ENCODE data around the gene RNPEP.

The RNPEP gene

DNA sequence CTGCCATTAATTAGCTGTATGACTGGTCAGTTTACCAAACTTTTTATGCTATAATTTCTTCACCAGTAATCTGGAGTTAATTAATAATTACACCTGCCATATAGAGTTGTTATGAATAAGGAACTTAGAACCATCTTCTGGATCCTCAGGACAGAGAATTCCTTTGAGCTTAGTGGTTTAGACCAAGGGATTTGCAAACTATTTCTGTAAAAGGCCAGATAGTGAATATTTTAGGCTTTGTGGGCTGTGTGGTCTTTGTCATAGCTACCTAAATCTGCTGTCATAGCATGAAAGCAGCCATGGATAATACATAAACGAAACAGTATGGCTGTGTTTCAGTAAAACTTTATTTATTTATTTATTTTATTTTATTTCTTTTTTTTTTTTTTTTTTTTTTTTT, 18.2 kb upstream of the RNPEP start:
- no peak for DNase-seq

- no peak for DNase-seq
Observed at GRCh38 chr1:201966171-201966570, 16.3 kb upstream of the RNPEP start.

GRCh38 chr1:201968202-201968925, 14.1 kb upstream of the RNPEP start:
- no peak for DNase-seq

- DNase-seq = no peak
Observed at GRCh38 chr1:201970334-201971159, 11.9 kb upstream of the RNPEP start.

DNA sequence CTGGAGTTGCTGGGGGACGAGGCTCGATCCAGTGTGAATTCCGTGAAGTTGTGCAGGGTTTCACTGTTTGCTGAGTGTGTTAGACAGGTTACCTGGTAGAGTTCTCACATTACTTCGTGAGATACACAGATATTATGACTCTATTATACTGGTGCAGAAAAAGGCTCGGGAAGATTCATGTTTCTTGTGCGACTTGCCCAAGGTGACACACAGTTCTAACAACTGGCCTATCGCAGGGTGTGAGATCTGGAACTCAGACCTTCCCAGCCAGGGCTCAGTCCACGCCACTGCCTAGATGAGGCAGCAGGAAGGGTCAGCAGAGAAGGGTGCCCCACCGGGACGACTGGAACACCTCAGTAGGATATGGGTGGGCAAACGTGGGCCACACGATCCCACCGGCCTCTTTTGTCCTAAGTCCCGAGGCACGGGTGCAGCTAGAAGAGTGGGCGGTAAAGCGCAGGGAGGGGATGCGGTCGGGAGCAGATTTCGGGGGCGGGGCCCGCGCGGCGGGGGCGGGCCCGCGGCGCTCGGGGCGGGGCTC, 296 bp upstream of the RNPEP start:
- DNase-seq = peak; percentile 75 to 81

DNA sequence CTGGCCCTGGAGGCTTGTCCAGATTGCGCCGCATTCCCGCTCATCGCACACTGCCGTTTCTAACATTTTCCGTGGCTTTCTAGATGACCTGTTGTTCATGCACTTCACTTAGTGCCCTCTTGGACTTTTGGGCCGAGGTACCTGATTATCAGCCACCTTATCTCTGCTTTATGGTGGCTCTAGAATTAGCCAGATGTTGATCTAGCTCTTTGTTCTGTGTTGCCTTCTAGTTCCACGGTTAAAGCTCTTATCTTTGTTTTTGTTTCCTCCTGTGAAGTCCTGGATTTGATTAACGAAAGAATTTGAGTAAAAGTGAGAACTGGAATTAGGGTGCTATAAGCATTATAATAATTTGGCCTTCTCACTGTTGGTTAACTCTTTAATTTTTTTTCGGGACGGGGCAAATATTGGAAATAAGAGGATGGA, 945 bp downstream of the RNPEP start:
- DNase-seq = no peak

- DNase-seq = no peak
Observed at GRCh38 chr1:201984446-201984845, 2.0 kb downstream of the RNPEP start.

DNA sequence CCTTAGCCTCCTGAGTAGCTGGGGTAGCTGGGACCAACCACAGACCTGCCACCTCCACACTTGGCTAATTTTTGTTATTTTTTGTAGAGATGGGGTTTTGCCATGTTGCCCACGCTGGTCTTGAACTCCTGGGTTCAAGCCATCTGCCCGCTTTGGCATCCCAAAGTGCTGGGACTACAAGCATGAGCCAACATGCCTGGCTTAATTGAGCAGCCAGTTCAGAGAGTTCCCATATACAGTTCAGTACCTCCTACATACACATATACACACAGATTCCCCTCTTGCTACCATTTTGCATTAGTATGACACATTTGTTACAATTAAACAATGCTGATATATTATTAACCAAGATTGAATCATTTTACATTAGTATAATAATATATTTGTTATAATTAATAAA, 2.9 kb downstream of the RNPEP start:
- DNase-seq = no peak

DNA sequence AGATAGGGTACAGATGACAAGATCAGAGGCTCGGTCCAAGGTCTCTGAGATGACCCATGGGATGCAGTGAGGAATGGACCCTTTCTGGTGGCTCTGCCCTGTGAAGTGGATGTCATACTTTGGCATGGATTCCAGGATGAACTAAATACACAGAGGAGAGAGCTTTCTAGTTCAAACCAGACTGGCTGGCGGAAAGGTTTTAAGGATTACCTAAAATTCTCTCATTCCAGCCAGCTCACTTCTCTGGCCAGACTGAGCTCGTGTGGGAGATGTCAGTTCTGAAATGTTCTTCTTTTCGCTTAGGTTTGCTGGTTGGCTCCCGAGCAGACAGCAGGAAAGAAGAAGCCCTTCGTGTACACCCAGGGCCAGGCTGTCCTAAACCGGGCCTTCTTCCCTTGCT, 6.2 kb downstream of the RNPEP start:
- no peak for DNase-seq

- DNase-seq = no peak
Observed at GRCh38 chr1:201989354-201990128, 7.1 kb downstream of the RNPEP start.

DNA sequence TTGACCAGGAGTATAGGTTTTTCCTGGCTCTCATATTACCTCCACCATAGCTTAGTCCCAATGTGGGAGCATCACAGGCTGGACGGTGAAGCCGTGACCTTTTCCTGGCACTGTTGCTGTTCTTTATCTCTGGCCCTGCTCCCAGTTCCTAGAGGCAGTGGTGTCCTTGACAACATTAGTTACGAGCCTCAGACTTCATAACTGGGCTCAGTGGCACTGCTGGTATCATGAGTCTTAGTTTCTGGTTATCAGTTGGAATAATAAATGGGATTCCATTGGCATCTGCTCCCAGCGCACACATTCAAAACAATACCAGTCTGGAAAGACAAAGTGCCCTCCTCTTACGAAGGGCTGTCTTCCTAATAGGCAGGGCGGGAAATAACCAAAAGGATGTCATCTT, 8.0 kb downstream of the RNPEP start:
- DNase-seq = no peak

GRCh38 chr1:201999625-202000238, 17.3 kb downstream of the RNPEP start:
- DNase-seq = peak; percentile 20 to 26

DNA sequence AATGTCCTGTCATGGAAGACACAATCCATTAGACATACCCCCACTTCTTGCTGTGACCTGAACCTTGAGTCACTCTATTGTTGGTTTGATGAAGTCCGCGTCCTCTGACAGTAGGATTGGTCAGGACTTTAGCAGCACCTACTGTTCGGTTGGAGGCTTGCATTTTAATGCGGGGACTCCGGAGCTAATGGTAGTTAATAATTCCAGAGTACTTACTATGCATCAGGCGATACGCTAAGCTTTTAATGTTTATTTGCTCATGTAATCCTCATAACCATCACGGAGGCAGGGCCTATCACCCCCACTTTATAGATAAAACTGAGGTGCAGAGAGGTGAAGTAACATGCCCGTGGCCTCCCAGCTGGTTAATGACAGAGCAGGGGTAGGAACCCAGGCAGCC, 20.1 kb downstream of the RNPEP start:
- no peak for DNase-seq

DNA sequence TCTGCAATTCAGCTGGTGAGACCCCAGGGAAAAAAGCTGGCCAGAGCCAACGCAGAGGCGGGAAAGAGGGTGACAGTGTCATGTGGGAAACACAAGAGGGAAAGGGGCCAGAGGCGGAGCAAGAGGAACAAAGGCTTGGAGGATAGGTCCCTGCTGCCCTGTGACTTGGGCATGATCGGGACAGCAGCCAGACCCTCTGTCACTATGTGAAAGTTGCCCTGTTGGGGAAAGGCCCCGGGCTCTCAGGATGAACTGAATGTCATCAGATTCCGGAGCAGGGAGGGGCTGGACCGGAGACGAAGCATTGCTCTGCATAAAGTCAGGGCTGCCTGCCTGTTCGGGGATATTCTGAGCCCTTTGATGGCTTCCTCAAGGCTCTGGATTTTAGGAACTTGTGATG, 22.3 kb downstream of the RNPEP start:
- no peak for DNase-seq

GRCh38 chr1:202005958-202006357, 23.5 kb downstream of the RNPEP start:
- no peak for DNase-seq

DNA sequence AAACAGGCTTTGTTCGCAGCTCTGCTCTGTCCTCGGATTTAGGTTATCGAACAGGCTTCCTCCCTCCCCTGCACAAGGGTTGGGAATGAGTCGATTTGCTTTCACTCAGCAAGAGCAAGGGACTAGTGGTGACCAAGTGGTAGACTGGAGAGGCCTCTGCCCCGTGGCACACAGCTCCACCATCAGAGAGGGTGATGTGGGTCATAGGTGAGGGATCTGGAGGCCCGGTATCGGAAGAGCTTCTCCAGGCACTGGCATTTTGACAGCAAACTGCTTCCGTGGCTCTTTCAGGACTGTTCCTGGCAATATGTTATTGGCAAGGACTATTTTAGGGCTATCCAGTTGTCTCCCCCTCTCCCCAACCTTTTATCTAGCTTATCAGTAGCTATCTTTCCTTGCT, 24.9 kb downstream of the RNPEP start:
- DNase-seq = no peak

- DNase-seq = no peak
Observed at GRCh38 chr1:202007805-202008489, 25.5 kb downstream of the RNPEP start.

DNA sequence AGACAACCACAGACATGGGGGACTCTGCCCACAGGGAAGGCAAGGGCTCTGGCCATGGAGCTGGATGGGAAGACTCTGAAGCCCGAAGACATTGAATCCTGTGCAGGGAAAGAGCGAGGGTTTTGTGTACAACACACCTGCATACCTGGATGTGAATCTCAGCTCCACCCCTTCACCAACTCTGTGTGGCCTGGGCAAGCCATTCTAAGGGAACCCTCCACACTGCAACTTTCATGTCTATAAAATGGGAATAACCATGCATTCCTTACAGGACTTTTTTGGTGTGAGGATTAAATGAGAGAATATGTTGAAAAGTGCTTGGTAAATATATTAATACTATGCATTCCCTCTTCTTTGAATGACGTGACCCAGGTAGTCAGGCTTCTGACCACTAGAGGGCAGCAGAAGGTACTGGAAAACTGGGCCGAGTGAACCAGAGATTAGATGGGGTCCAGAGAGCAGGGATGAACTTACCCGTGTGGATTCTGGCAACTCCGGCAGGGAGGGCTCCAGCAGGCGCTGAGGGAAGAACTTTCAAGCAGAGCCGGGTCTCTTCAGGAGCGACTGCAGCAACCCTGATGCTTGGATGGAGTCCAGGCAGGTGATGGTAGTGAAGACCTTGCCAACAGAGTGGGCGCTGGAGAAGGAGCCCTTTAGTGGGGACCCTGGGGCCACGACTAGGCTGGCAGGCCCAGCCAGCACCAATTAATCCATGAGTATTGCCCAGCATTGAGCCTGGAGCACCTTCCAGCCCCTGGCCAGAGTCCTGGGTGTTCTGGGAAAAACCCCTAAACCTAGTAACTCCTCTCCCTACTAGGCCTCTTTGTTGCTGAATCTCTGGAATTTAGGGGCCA, 27.1 kb downstream of the RNPEP start:
- DNase-seq = peak; percentile 64 to 72

- DNase-seq = no peak
Observed at GRCh38 chr1:202010180-202011015, 27.9 kb downstream of the RNPEP start, which contains the start of gene ELF3. TSS of gene ELF3 (plus strand) at chr1:202010587. CDS start at chr1:202011137, 550 bp downstream.

DNA sequence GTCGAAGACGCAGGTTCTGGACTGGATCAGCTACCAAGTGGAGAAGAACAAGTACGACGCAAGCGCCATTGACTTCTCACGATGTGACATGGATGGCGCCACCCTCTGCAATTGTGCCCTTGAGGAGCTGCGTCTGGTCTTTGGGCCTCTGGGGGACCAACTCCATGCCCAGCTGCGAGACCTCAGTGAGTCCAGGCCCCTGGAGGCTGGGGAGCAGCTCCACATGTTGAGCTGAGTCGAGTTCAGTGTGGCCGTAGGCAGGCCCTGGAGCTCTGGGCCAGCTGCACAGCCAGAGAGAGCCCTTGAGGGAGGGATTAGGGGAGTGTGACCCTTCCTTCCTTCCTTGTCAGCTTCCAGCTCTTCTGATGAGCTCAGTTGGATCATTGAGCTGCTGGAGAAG, 29.5 kb downstream of the RNPEP start:
- no peak for DNase-seq
